Left lung (tissue), 10 donors: ENCODE measurements around the gene EPHA1. TPM values are rescaled to one million over a fixed set of nuclear protein-coding genes. Genes with fewer than 3 reads are reported as not detected.
A peak's percentile ranks its signal among the peaks of the same experiment; 100 is the strongest.

ENCODE experiments used
- ATAC-seq: fragments of 200-7000 bp; cut with Tn5 transposase; one replicate; pipeline ENCODE4 v1.9.1; 2020; ENCODE audit warnings: moderate library complexity
- DNase-seq, 4 donors: peaks; one replicate each; pipeline ENCODE4 v3.0.0-alpha.2; 2013 to 2020
- H3K27ac ChIP-seq, 2 donors: fragments of 200-600 bp; sonication (generic) in 1 of 2; one replicate each; pipeline versions ENCODE4 v1.5.0 to v1.8.0; 2020 to 2021
- H3K27me3 ChIP-seq, 2 donors: fragments of 200-600 bp; sonication (generic) in 1 of 2; one replicate each; pipeline versions ENCODE4 v1.5.0 to v1.8.0; 2020 to 2021
- H3K36me3 ChIP-seq, 2 donors: fragments of 200-600 bp; sonication (generic) in 1 of 2; one replicate each; pipeline versions ENCODE4 v1.5.0 to v1.8.0; 2020 to 2021
- H3K4me1 ChIP-seq, 2 donors: fragments of 200-600 bp; one replicate each; pipeline ENCODE4 v1.8.0; 2021
- H3K4me3 ChIP-seq, 2 donors: fragments of 200-600 bp; sonication (generic) in 1 of 2; one replicate each; pipeline versions ENCODE4 v1.5.0 to v1.8.0; 2020 to 2021; ENCODE audit warnings: mild to moderate bottlenecking in 1 of 2
- H3K9me3 ChIP-seq, 2 donors: fragments of 200-600 bp; sonication (generic) in 1 of 2; one replicate each; pipeline versions ENCODE4 v1.5.0 to v1.8.0; 2020 to 2021
- intact Hi-C, 2 donors: fragments of 100-400 bp; cut with DNase I; formaldehyde crosslinking; loops; one replicate each; pipeline versions ENCODE4 v1.11.2 to v1.14.2; 2022
- polyA plus RNA-seq, 6 donors: library from polyadenylated mRNA; unstranded; fragments of 120-200 nt; gene quantifications; one replicate each; pipeline ENCODE4 v1.2.1, GENCODE V29; 2013; ENCODE audit not compliant: insufficient read length in 6 of 6
- total RNA-seq, 2 donors: library from RNA; stranded (reverse); fragmentation: NEBNext Ultra II Directional; extraction: Animal tissue kit (Norgen Biotek cat#: 25700); gene quantifications; one replicate each; pipeline ENCODE4 v1.2.1, GENCODE V29; 2021
- TF ChIP-seq, protein P1 (sequence below), 2 donors: fragments of 200-600 bp; sonication (generic) in 1 of 2; IDR thresholded peaks; one replicate each; pipeline versions ENCODE4 v1.5.0 to v1.8.0; 2021; ENCODE audit warnings: antibody characterized with exemption in 2 of 2
- donor health status: DM: no; HTN: yes; CAD: no.
- donor health status: DM: no; HTN: no; CAD: no.

EPHA1 gene
- total and polyA plus RNA-seq, 8 donors = 11.6 to 17.5 (median 14.5) TPM

DNA sequence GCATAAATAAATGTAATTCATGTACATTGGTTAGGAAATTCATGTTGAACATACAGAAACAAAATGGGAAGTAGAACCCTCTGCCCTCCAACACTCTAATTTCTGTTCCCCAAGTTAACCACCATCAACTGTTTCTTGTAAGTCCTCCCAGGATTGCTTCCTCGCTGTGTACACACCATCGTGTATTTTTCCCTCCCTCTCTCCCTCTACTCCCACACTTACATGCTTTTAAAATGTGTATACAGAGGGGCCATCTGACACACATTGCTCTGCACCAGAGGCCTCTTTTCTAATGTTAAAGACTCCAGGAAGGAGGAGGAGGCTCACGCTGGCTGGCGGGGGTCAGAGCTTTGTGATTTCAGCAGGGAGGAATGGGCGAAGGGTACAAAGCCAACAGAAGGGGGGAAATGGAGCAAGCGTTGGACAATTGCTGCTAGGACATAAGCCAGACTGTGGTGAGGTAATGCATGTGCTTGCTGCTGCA lies 1.9 kb upstream of the EPHA1 start:
- H3K9me3 ChIP-seq = no peaks in the 10 kb centered on the region
- H3K27me3 ChIP-seq = peaks cover 0 to 14% of the 10 kb centered on the region in 2 donors
- peak overlapping the region; percentile 13 to 76 for H3K27ac ChIP-seq
- TF ChIP-seq, protein P1, sequence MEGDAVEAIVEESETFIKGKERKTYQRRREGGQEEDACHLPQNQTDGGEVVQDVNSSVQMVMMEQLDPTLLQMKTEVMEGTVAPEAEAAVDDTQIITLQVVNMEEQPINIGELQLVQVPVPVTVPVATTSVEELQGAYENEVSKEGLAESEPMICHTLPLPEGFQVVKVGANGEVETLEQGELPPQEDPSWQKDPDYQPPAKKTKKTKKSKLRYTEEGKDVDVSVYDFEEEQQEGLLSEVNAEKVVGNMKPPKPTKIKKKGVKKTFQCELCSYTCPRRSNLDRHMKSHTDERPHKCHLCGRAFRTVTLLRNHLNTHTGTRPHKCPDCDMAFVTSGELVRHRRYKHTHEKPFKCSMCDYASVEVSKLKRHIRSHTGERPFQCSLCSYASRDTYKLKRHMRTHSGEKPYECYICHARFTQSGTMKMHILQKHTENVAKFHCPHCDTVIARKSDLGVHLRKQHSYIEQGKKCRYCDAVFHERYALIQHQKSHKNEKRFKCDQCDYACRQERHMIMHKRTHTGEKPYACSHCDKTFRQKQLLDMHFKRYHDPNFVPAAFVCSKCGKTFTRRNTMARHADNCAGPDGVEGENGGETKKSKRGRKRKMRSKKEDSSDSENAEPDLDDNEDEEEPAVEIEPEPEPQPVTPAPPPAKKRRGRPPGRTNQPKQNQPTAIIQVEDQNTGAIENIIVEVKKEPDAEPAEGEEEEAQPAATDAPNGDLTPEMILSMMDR (IDR thresholded peaks at IDR 0.05) = no peak
- intact Hi-C loops = no loop called here
- peak in 1 of 4 donors; percentile 56 for DNase-seq
- H3K36me3 ChIP-seq = no peaks in the 10 kb centered on the region
- no peak overlapping the region for H3K4me3 ChIP-seq
- ATAC-seq = no peak
- H3K4me1 ChIP-seq = peaks cover 12 to 78% of the 10 kb centered on the region in 2 donors

DNA sequence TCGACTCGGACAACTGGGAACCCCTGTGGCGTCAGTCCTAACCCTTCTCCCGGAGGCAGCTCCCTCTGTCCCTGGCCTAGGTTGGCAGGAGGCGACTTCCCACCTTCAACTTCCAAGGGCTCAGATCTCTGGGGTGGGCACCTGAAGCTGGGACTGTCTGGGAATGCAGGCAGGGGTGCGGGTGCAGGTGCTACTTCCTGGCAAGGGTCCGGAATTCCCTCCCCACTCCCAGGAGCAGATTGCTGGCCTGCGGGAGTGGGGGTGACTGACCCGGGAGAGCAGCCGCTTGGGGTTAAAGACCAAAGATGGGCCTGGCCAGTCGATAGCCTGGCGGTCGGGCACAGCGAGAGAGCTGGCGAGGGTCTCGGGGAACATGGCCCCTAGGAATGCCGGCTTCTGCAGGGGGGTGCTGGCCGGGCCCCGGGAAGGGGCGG lies 387 bp downstream of the EPHA1 start:
- intact Hi-C loops = no loop called here
- peak overlapping the region; percentile 35 to 47 for H3K4me3 ChIP-seq

GRCh38 chr7:143407287-143408251 lies 1.1 kb downstream of the EPHA1 start:
- Histone ChIP-seq H3K27ac (no peak overlapping the region), H3K27me3 (peaks cover 0 to 14% of the 10 kb centered on the region in 2 donors), H3K9me3 (no peaks in the 10 kb centered on the region), H3K4me1 (peaks cover 12 to 62% of the 10 kb centered on the region in 2 donors), H3K4me3 (peak overlapping the region; percentile 35 to 47), H3K36me3 (no peaks in the 10 kb centered on the region)
- no peak for DNase-seq
- ATAC-seq = peak; percentile 9
- intact Hi-C loops = no loop called here
- TF ChIP-seq, protein P1 (IDR thresholded peaks at IDR 0.05) = no peak

More for the DNA sequence above, 387 bp downstream of the EPHA1 start:
- H3K36me3 ChIP-seq = no peaks in the 10 kb centered on the region
- H3K4me1 ChIP-seq = peaks cover 12 to 69% of the 10 kb centered on the region in 2 donors
- peaks cover 0 to 14% of the 10 kb centered on the region in 2 donors for H3K27me3 ChIP-seq
- TF ChIP-seq, protein P1 (IDR thresholded peaks at IDR 0.05) = no peak
- H3K27ac ChIP-seq = no peak overlapping the region
- peak; percentile 22 for ATAC-seq
- DNase-seq = no peak
- H3K9me3 ChIP-seq = no peaks in the 10 kb centered on the region

DNA sequence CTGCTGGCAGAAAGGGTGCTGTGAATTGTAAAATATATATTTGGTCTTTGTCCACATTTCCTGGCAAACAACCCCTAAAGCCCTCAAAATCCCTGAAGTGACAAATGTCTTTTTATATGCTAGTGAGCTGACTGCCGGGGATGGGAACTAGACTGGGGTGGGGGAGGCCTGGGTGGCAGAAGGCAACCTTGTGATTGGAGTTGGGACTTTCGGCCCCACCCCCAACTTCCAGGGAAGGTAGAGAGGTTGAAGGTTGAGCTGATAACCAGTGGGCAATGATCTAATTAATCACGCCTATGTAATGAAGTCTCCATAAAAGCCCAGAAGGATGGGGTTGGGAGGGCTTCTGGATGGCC lies 2.7 kb downstream of the EPHA1 start:
- H3K4me1 ChIP-seq = peaks cover 12 to 46% of the 10 kb centered on the region in 2 donors
- intact Hi-C loops = no loop called here
- no peak for DNase-seq
- no peaks in the 10 kb centered on the region for H3K36me3 ChIP-seq
- no peaks in the 10 kb centered on the region for H3K9me3 ChIP-seq
- H3K27ac ChIP-seq = no peak overlapping the region
- ATAC-seq = no peak
- TF ChIP-seq, protein P1 (IDR thresholded peaks at IDR 0.05) = no peak
- H3K27me3 ChIP-seq = peaks cover 0 to 14% of the 10 kb centered on the region in 2 donors
- H3K4me3 ChIP-seq = no peak overlapping the region
